Neural progenitor cell (in vitro differentiated cells): ENCODE results near the gene CTXN2.

Experiments
- EZH2 ChIP-seq: fragments of 200-600 bp; sonication (generic); IDR thresholded peaks from 2 replicates; pipeline ENCODE4 v1.6.1; 2017; ENCODE audit warnings: antibody characterized with exemption, mild to moderate bottlenecking, moderate library complexity
- TF ChIP-seq, protein P1 (sequence below): fragments of 200-600 bp; sonication (generic); IDR thresholded peaks from 2 replicates; pipeline ENCODE4 v1.5.1; 2017; ENCODE audit warnings: antibody characterized with exemption, mild to moderate bottlenecking

DNA sequence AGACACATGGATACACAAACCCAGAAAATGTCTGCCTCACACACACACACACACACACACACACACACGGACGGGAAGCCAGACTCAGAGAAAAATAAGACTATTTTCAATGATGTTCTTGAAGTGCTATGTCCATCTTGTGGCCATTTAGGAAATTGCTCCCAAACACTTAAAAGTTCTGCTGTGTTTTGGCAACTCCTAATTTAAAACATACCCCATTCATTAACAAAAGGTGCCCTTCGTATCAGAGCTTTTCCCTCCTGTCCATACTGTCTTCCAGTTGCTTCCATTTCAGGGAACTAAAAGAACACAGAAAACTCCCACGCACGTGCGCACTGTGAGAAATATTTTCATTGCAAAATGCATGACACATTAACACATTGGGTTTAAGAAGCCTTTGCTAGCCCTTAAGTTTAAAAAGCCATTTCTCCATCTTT lies 59.2 kb downstream of the CTXN2 start:
- TF ChIP-seq, protein P1, sequence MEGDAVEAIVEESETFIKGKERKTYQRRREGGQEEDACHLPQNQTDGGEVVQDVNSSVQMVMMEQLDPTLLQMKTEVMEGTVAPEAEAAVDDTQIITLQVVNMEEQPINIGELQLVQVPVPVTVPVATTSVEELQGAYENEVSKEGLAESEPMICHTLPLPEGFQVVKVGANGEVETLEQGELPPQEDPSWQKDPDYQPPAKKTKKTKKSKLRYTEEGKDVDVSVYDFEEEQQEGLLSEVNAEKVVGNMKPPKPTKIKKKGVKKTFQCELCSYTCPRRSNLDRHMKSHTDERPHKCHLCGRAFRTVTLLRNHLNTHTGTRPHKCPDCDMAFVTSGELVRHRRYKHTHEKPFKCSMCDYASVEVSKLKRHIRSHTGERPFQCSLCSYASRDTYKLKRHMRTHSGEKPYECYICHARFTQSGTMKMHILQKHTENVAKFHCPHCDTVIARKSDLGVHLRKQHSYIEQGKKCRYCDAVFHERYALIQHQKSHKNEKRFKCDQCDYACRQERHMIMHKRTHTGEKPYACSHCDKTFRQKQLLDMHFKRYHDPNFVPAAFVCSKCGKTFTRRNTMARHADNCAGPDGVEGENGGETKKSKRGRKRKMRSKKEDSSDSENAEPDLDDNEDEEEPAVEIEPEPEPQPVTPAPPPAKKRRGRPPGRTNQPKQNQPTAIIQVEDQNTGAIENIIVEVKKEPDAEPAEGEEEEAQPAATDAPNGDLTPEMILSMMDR: peak; percentile 59
- no peak for TF ChIP-seq EZH2
